CD4-positive, alpha-beta T cell treated with Interleukin-17A for 4 hours (primary cell): Measurements from ENCODE around the gene TFB2M.

Experiments used
- DNase-seq: peaks from one replicate; pipeline ENCODE4 v3.0.0-alpha.2; 2020; ENCODE audit warnings: mixed read lengths

The TFB2M gene

GRCh38 chr1:246550402-246550801 lies 15.7 kb downstream of the TFB2M start:
- no peak for DNase-seq

GRCh38 chr1:246549665-246550064 lies 16.4 kb downstream of the TFB2M start:
- no peak for DNase-seq

- no peak for DNase-seq
Measured at GRCh38 chr1:246544001-246544400, 22.1 kb downstream of the TFB2M start.

GRCh38 chr1:246540738-246541491 lies 25.1 kb downstream of the TFB2M start:
- no peak for DNase-seq

GRCh38 chr1:246537887-246538286 lies 28.2 kb downstream of the TFB2M start:
- no peak for DNase-seq

GRCh38 chr1:246537441-246537840 lies 28.6 kb downstream of the TFB2M start:
- DNase-seq = no peak

- DNase-seq = no peak
Measured at GRCh38 chr1:246534114-246534513, 31.9 kb downstream of the TFB2M start.

- DNase-seq = no peak
Measured at GRCh38 chr1:246533371-246533905, 32.6 kb downstream of the TFB2M start.

GRCh38 chr1:246532519-246532918 lies 33.5 kb downstream of the TFB2M start:
- no peak for DNase-seq

- no peak for DNase-seq
Measured at GRCh38 chr1:246530482-246530881, 35.6 kb downstream of the TFB2M start.

GRCh38 chr1:246528933-246529731 lies 36.9 kb downstream of the TFB2M start:
- no peak for DNase-seq

- DNase-seq = no peak
Measured at GRCh38 chr1:246527402-246528088, 38.5 kb downstream of the TFB2M start.

GRCh38 chr1:246526915-246527314 lies 39.1 kb downstream of the TFB2M start:
- DNase-seq = no peak

- DNase-seq = no peak
Measured at GRCh38 chr1:246526380-246526779, 39.7 kb downstream of the TFB2M start.

- no peak for DNase-seq
Measured at GRCh38 chr1:246519514-246519913, 46.5 kb downstream of the TFB2M start.

- no peak for DNase-seq
Measured at GRCh38 chr1:246518456-246519205, 47.4 kb downstream of the TFB2M start.

GRCh38 chr1:246517391-246517790 lies 48.7 kb downstream of the TFB2M start:
- DNase-seq = no peak

GRCh38 chr1:246516126-246516525 lies 49.9 kb downstream of the TFB2M start:
- no peak for DNase-seq

- no peak for DNase-seq
Measured at GRCh38 chr1:246515390-246516005, 50.6 kb downstream of the TFB2M start.

GRCh38 chr1:246513619-246514343 lies 52.3 kb downstream of the TFB2M start:
- DNase-seq = no peak

- DNase-seq = no peak
Measured at GRCh38 chr1:246513041-246513440, 53.0 kb downstream of the TFB2M start.
